BJ (cell line): Measurements from ENCODE around the gene MTMR11. TPM values are rescaled to one million over a fixed set of nuclear protein-coding genes. Genes with fewer than 3 reads are reported as not detected.

Experiments used
- CTCF ChIA-PET: fragments of 350-600 bp; formaldehyde crosslinking; extraction: SDS; loops from one replicate; lab custom pipeline; 2021; ENCODE audit warnings: antibody characterized with exemption, inconsistent platforms; lab: Yijun Ruan, JAX
- POLR2A ChIA-PET: fragments of 300-600 bp; sonication (Branson Sonifier 250); formaldehyde crosslinking; extraction: SDS; loops from one replicate; lab custom pipeline; 2021; ENCODE audit warnings: antibody characterized with exemption; lab: Charles Lee
- DNase-seq: peaks from one replicate; pipeline ENCODE4 v3.0.0-alpha.2; 2011; ENCODE audit warnings: low read depth
- H3K27me3 ChIP-seq: 2 replicates; pipeline ENCODE4 v1.6.0; 2011; ENCODE audit warnings: low read length; ENCODE audit not compliant: control insufficient read depth, insufficient read depth
- H3K36me3 ChIP-seq: 2 replicates; pipeline ENCODE4 v1.5.1; 2011; ENCODE audit warnings: low read length; ENCODE audit not compliant: control insufficient read depth, insufficient read depth
- H3K4me3 ChIP-seq: 2 replicates; pipeline ENCODE4 v1.5.1; 2011; ENCODE audit warnings: low read depth, mild to moderate bottlenecking, control low read depth, low read length
- CTCF ChIP-seq: IDR thresholded peaks from 2 replicates; pipeline ENCODE4 v1.5.1; 2011; ENCODE audit warnings: low read depth, mild to moderate bottlenecking, control low read depth, inconsistent platforms, low read length, moderate library complexity; ENCODE audit not compliant: insufficient read depth
- polyA plus RNA-seq: library from polyadenylated mRNA; depleted of rRNA; stranded (reverse); fragments of >200 nt; gene quantifications from 2 replicates; pipeline ENCODE4 v1.2.3, GENCODE V29; 2011

MTMR11 gene
- polyA plus RNA-seq, 1 experiment, result 14.5 TPM

GRCh38 chr1:149925751-149926150 is 10.9 kb downstream of the MTMR11 start:
- peaks cover 30% of the 10 kb centered on the region for H3K36me3 ChIP-seq
- no peak for TF ChIP-seq CTCF
- H3K4me3 ChIP-seq, result no peak overlapping the region
- CTCF ChIA-PET, result no interaction called here
- DNase-seq, result no peak
- POLR2A ChIA-PET, result interaction anchor here (0.6 kb wide), 1 partner anchor 85 kb away, joined by 3 read pairs; the partner anchor contains the start of gene OTUD7B
- H3K27me3 ChIP-seq, result no peaks in the 10 kb centered on the region

GRCh38 chr1:149925345-149925744 is 11.3 kb downstream of the MTMR11 start:
- no peak for TF ChIP-seq CTCF
- CTCF ChIA-PET, result no interaction called here
- POLR2A ChIA-PET, result interaction anchor here (0.6 kb wide), 1 partner anchor 85 kb away, joined by 3 read pairs; the partner anchor contains the start of gene OTUD7B
- no peak for DNase-seq
- H3K4me3 ChIP-seq, result no peak overlapping the region
- H3K36me3 ChIP-seq, result peaks cover 30% of the 10 kb centered on the region
- no peaks in the 10 kb centered on the region for H3K27me3 ChIP-seq

- ChIA-PET POLR2A (no interaction called here), CTCF (no interaction called here)
- Histone ChIP-seq H3K36me3 (peaks cover 28% of the 10 kb centered on the region), H3K4me3 (no peak overlapping the region), H3K27me3 (no peaks in the 10 kb centered on the region)
- DNase-seq, result no peak
- no peak for TF ChIP-seq CTCF
Measured at GRCh38 chr1:149923626-149924025, 13.1 kb downstream of the MTMR11 start.

GRCh38 chr1:149917571-149918144 is 19.0 kb downstream of the MTMR11 start, which contains the start of gene SV2A:
TSS of gene SV2A (minus strand) at chr1:149917844. CDS start at chr1:149913840, 4,004 bp downstream.
- TF ChIP-seq CTCF, result no peak
- H3K27me3 ChIP-seq, result no peaks in the 10 kb centered on the region
- POLR2A ChIA-PET, result no interaction called here
- H3K36me3 ChIP-seq, result no peaks in the 10 kb centered on the region; the same call in 1 of the 2 replicates
- no peak for DNase-seq
- peak within 1 kb of the TSS; percentile 65 for H3K4me3 ChIP-seq
- CTCF ChIA-PET, result no interaction called here

- no peak for DNase-seq
- ChIA-PET POLR2A (no interaction called here), CTCF (no interaction called here)
- H3K27me3 ChIP-seq, result no peaks in the 10 kb centered on the region
- TF ChIP-seq CTCF, result no peak
- peak overlapping the region; percentile 65 for H3K4me3 ChIP-seq
- no peaks in the 10 kb centered on the region for H3K36me3 ChIP-seq
Measured at GRCh38 chr1:149916898-149917252, 19.8 kb downstream of the MTMR11 start.
